Epithelial cell of esophagus (primary cell): ENCODE results near the gene WASHC4.
A peak's percentile ranks its signal among the peaks of the same experiment; 100 is the strongest.

ENCODE experiments used
- DNase-seq: peaks from one replicate; pipeline ENCODE4 v3.0.0; 2010; ENCODE audit warnings: low read depth
- H3K4me3 ChIP-seq: 2 replicates; pipeline ENCODE4 v1.5.1; 2011; ENCODE audit warnings: mild to moderate bottlenecking, low read length, control low read depth
- CTCF ChIP-seq: IDR thresholded peaks from 2 replicates; pipeline ENCODE4 v1.5.1; 2011; ENCODE audit warnings: low read depth, mild to moderate bottlenecking, low read length, control low read depth, inconsistent platforms; ENCODE audit not compliant: insufficient read depth; ENCODE audit errors: missing control alignments

The WASHC4 gene

DNA sequence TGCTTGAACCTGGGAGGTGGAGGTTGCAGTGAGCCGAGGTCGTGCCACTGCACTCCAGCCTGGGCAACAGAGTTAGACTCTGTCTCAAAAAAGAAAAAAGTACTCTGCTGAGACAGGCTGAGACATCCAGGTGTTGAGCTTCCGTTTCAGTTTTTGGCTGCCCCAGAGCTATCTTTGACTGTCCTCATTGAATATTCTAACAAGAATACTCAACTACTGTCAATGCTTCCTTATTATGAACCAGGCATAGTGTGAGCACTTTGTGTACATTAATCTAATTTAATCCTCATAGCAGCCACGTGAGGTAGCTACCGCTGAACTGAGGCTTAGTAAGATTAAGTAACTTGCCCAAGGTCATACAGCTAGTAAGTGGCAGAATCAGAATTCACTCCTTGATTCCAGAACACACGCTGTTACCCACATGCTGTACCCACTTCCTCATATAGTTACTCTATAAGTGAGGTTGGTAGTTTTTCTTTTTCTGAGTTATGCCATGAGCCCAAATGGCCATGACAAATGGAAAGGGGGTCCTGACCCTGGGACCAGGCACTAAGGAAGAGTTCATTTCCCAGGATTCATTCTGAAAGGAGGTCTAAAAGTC lies 34.5 kb upstream of the WASHC4 start:
- no peak for TF ChIP-seq CTCF
- no peak for DNase-seq
- no peak overlapping the region for H3K4me3 ChIP-seq

- no peak for TF ChIP-seq CTCF
- peak; percentile 76 for DNase-seq
- no peak overlapping the region for H3K4me3 ChIP-seq
These were observed 31.4 kb upstream of the WASHC4 start for GRCh38 chr12:105076098-105076497.

DNA sequence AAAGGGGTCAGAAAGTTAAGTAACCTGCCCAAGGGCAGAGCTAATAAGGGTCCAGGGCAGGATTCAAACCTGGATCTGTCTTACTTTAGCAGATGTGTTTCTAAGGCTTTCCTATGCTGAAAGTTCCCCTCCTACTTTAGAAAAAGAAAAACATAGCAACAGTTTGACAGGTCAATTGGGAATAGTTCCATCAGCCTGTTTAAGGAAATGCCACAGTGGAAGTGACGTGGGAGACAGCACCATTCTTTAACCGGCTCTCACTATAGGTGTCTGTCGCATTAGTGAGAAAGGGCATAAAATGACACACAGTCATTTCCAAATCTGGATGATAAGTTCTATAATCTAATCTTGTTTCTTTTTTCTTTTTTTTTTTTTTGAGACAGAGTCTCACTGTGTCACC lies 30.6 kb upstream of the WASHC4 start:
- DNase-seq = no peak
- no peak overlapping the region for H3K4me3 ChIP-seq
- TF ChIP-seq CTCF = no peak

GRCh38 chr12:105077435-105077834 lies 30.1 kb upstream of the WASHC4 start:
- no peak for DNase-seq
- H3K4me3 ChIP-seq = no peak overlapping the region
- TF ChIP-seq CTCF = no peak

GRCh38 chr12:105078712-105079570 lies 28.6 kb upstream of the WASHC4 start:
- no peak for DNase-seq
- no peak for TF ChIP-seq CTCF

DNA sequence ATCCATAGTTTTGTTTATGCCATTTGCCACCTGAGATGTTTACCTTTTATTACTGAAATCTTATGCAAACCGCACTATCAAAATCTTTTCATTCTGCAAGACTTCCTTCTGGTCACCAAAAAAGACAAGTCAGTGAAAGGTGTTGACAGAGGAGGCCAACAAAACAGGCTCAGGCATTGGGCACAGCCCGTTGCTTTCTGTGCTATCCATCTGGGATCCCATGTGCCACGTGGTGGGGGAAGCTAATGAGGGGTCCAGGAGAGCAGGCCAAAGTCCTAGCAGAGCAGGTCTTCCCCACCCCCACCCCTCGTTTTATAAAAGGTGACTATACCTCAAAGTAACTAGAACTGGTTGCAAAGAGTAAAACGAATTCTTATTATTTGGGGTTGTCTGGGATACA lies 24.5 kb upstream of the WASHC4 start:
- no peak for TF ChIP-seq CTCF
- no peak for DNase-seq
- peak overlapping the region; percentile 59 for H3K4me3 ChIP-seq

More at GRCh38 chr12:105078712-105079570, 28.6 kb upstream of the WASHC4 start:
- H3K4me3 ChIP-seq = no peak overlapping the region

GRCh38 chr12:105083551-105084105 lies 23.9 kb upstream of the WASHC4 start:
- H3K4me3 ChIP-seq = peak overlapping the region; percentile 59
- DNase-seq = peak; percentile 60
- no peak for TF ChIP-seq CTCF
